HFFc6 (cell line): ENCODE results near the gene XPO4. TPM values are rescaled to one million over a fixed set of nuclear protein-coding genes. Genes with fewer than 3 reads are reported as not detected.
A peak's percentile ranks its signal among the peaks of the same experiment; 100 is the strongest.

ENCODE experiments used
- DNase-seq: peaks from one replicate; pipeline ENCODE4 v3.0.0-alpha.2; 2018
- H3K27ac Mint-ChIP-seq: 2 replicates; pipeline ENCODE4 v1.8.0; 2020; ENCODE audit warnings: mild to moderate bottlenecking, mixed read lengths
- H3K27me3 Mint-ChIP-seq: 2 replicates; pipeline ENCODE4 v1.8.0; 2021; ENCODE audit warnings: mild to moderate bottlenecking, moderate library complexity, mixed read lengths; ENCODE audit not compliant: insufficient read depth
- H3K36me3 Mint-ChIP-seq: 2 replicates; pipeline ENCODE4 v1.8.0; 2021; ENCODE audit warnings: low read depth, mixed read lengths
- H3K4me1 Mint-ChIP-seq: 2 replicates; pipeline ENCODE4 v1.8.0; 2020; ENCODE audit warnings: low read depth, mixed read lengths
- H3K4me3 Mint-ChIP-seq: 2 replicates; pipeline ENCODE4 v1.8.0; 2020; ENCODE audit warnings: mild to moderate bottlenecking, moderate library complexity, mixed read lengths
- H3K9me3 Mint-ChIP-seq: 2 replicates; pipeline ENCODE4 v1.8.0; 2020; ENCODE audit warnings: mild to moderate bottlenecking, mixed read lengths
- CTCF ChIP-seq: fragments of 200-600 bp; sonication (generic); IDR thresholded peaks from 2 replicates; pipeline ENCODE4 v1.5.0; 2021; ENCODE audit warnings: antibody characterized with exemption, mild to moderate bottlenecking
- total RNA-seq, 6 experiments: library from RNA; stranded (reverse); fragmentation: NEBNext Ultra II Directional; extraction: Animal tissue kit (Norgen Biotek cat#: 25700); gene quantifications; 2 replicates in 1 of 6; 3 replicates in 5 of 6; pipeline ENCODE4 v1.2.3, GENCODE V29; 2021

XPO4 gene
- total RNA-seq, 6 experiments from 2014 or later: 14.2 to 17.6 (median 15.2) TPM

GRCh38 chr13:20825477-20825875, 77.1 kb downstream of the XPO4 start:
- Mint-ChIP-seq H3K27me3 (no peaks in the 10 kb centered on the region), H3K36me3 (no peaks in the 10 kb centered on the region; the same call in 1 of the 2 replicates), H3K4me1 (peaks cover 58% of the 10 kb centered on the region), H3K9me3 (no peaks in the 10 kb centered on the region), H3K4me3 (peak overlapping the region; percentile 54), H3K27ac (no peak overlapping the region)
- no peak for TF ChIP-seq CTCF
- peak; percentile 41 for DNase-seq

GRCh38 chr13:20824762-20825476, 77.6 kb downstream of the XPO4 start:
- Mint-ChIP-seq H3K4me3 (peak overlapping the region; percentile 57), H3K36me3 (no peaks in the 10 kb centered on the region; the same call in 1 of the 2 replicates), H3K9me3 (no peaks in the 10 kb centered on the region), H3K4me1 (peaks cover 58% of the 10 kb centered on the region), H3K27ac (peak overlapping the region; percentile 71), H3K27me3 (no peaks in the 10 kb centered on the region)
- TF ChIP-seq CTCF: no peak
- DNase-seq: peak; percentile 85

- H3K4me3 Mint-ChIP-seq: no peak overlapping the region
- no peaks in the 10 kb centered on the region for H3K9me3 Mint-ChIP-seq
- DNase-seq: no peak
- no peaks in the 10 kb centered on the region for H3K27me3 Mint-ChIP-seq
- H3K27ac Mint-ChIP-seq: no peak overlapping the region
- TF ChIP-seq CTCF: no peak
- H3K4me1 Mint-ChIP-seq: peaks cover 49% of the 10 kb centered on the region
- no peaks in the 10 kb centered on the region; the same call in none of the 2 replicates for H3K36me3 Mint-ChIP-seq
These were observed 79.5 kb downstream of the XPO4 start for GRCh38 chr13:20823071-20823470.

- TF ChIP-seq CTCF: no peak
- H3K27ac Mint-ChIP-seq: no peak overlapping the region
- no peaks in the 10 kb centered on the region for H3K9me3 Mint-ChIP-seq
- H3K4me3 Mint-ChIP-seq: no peak overlapping the region
- H3K4me1 Mint-ChIP-seq: peaks cover 46% of the 10 kb centered on the region
- DNase-seq: no peak
- peaks cover 1% of the 10 kb centered on the region for H3K36me3 Mint-ChIP-seq
- no peaks in the 10 kb centered on the region for H3K27me3 Mint-ChIP-seq
These were observed 80.1 kb downstream of the XPO4 start for GRCh38 chr13:20822406-20822805.

- no peak for TF ChIP-seq CTCF
- Mint-ChIP-seq H3K36me3 (peaks cover 7% of the 10 kb centered on the region), H3K9me3 (no peaks in the 10 kb centered on the region), H3K4me1 (peaks cover 37% of the 10 kb centered on the region), H3K27me3 (no peaks in the 10 kb centered on the region), H3K4me3 (no peak overlapping the region), H3K27ac (no peak overlapping the region)
- DNase-seq: no peak
These were observed 82.8 kb downstream of the XPO4 start for GRCh38 chr13:20819715-20820114.
